HAP-1 (cell line): Measurements from ENCODE around the gene POLR2F.

Source experiments
- DNase-seq, 2 experiments: peaks; one replicate each; pipeline ENCODE4 v3.0.0-alpha.2; 2016 to 2020; ENCODE audit warnings: low spot score in 2 of 2
- H3K27me3 ChIP-seq: fragments of 250-450 bp; sonication (Bioruptor Pico); 2 replicates; pipeline ENCODE4 v1.5.1; 2020; ENCODE audit warnings: low read depth, mild to moderate bottlenecking, moderate library complexity
- H3K36me3 ChIP-seq: fragments of 250-450 bp; sonication (Bioruptor Pico); replicated peaks from 2 replicates; pipeline ENCODE4 v1.5.1; 2020; ENCODE audit warnings: mild to moderate bottlenecking
- H3K4me1 ChIP-seq: fragments of 250-450 bp; sonication (Bioruptor Pico); 2 replicates; pipeline ENCODE4 v1.5.1; 2020; ENCODE audit warnings: mild to moderate bottlenecking
- H3K4me3 ChIP-seq: fragments of 250-450 bp; sonication (Bioruptor Pico); 2 replicates; pipeline ENCODE4 v1.5.1; 2020; ENCODE audit warnings: mild to moderate bottlenecking, moderate library complexity
- H3K9me3 ChIP-seq: fragments of 250-450 bp; sonication (Bioruptor Pico); 2 replicates; pipeline ENCODE4 v1.5.1; 2020; ENCODE audit warnings: mild to moderate bottlenecking, moderate library complexity
- in situ Hi-C: fragments of 300-500 bp; cut with MboI; formaldehyde crosslinking; loops from 3 replicates; pipeline ENCODE4 v1.14.3; 2020; ENCODE audit warnings: low sequenced_read_pairs, inconsistent platforms, mixed read lengths

Gene POLR2F

GRCh38 chr22:38005943-38006342 lies 52.4 kb downstream of the POLR2F start:
- no peak for DNase-seq
- H3K36me3 ChIP-seq: no peaks in the 10 kb centered on the region
- H3K4me3 ChIP-seq: no peak overlapping the region
- in situ Hi-C loops: no loop called here
- H3K4me1 ChIP-seq: no peaks in the 10 kb centered on the region
- no peaks in the 10 kb centered on the region for H3K9me3 ChIP-seq
- no peaks in the 10 kb centered on the region for H3K27me3 ChIP-seq

DNA sequence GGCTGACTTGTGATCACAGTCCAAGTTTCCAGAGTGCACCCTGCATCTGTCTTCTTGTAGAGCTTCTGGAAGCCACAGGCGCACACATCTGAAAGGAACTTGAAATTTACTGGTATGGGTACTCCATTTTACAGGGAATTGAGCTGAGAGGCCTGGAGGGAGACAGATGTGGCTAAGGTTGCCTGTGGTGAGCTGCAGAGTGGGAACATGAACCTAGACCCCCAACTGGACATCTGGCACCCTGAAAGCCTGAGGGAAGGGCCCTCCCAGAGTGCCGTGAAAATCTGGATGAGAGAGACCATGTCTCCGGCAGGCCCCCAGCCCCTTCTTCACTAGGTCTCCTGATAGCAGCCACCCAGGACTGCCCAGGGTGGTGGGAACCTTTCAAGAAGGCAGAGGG lies 53.4 kb downstream of the POLR2F start:
- in situ Hi-C loops: no loop called here
- H3K4me1 ChIP-seq: no peaks in the 10 kb centered on the region
- H3K27me3 ChIP-seq: no peaks in the 10 kb centered on the region
- DNase-seq: no peak
- H3K4me3 ChIP-seq: no peak overlapping the region
- H3K9me3 ChIP-seq: no peaks in the 10 kb centered on the region
- no peaks in the 10 kb centered on the region for H3K36me3 ChIP-seq

GRCh38 chr22:38007330-38007902 lies 53.9 kb downstream of the POLR2F start:
- Histone ChIP-seq H3K4me3 (no peak overlapping the region), H3K36me3 (no peaks in the 10 kb centered on the region), H3K4me1 (no peaks in the 10 kb centered on the region), H3K9me3 (no peaks in the 10 kb centered on the region), H3K27me3 (0 out of 2 replicates have a peak, but pooled peaks cover under 1% of the 10 kb centered on the region)
- in situ Hi-C loops: no loop called here
- no peak for DNase-seq

GRCh38 chr22:38009000-38009806 lies 55.7 kb downstream of the POLR2F start:
- DNase-seq: no peak
- Histone ChIP-seq H3K4me3 (no peak overlapping the region), H3K4me1 (no peaks in the 10 kb centered on the region), H3K9me3 (no peaks in the 10 kb centered on the region), H3K36me3 (no peaks in the 10 kb centered on the region), H3K27me3 (0 out of 2 replicates have a peak, but pooled peaks cover 3% of the 10 kb centered on the region)
- in situ Hi-C loops: no loop called here

DNA sequence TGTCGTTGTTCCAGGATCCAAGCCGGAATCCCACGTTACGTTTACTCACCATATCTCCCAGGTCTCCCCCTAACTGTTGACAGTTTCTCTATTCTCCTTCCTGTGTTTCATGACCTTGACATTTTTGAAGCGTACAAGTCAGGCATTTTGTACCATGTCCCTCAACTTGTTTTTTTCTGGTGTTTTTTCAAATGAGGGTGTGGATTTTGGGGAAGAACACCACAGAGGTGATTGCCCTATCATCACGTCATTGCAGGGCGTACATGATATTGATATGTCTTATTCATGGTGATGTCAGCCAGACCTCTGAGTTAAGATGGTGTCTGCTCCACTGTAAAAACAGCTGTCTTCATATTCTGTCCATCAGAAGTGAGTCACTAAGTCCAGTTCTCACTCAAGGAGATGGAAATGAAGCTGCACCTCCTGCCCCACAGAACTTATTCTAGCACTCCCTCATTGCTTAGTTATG lies 59.1 kb downstream of the POLR2F start:
- H3K4me1 ChIP-seq: no peaks in the 10 kb centered on the region
- no peak for DNase-seq
- no peaks in the 10 kb centered on the region for H3K9me3 ChIP-seq
- in situ Hi-C loops: no loop called here
- H3K27me3 ChIP-seq: 0 out of 2 replicates have a peak, but pooled peaks cover 3% of the 10 kb centered on the region
- H3K36me3 ChIP-seq: no peaks in the 10 kb centered on the region
- no peak overlapping the region for H3K4me3 ChIP-seq

GRCh38 chr22:38014083-38014482 lies 60.6 kb downstream of the POLR2F start:
- no peak overlapping the region for H3K4me3 ChIP-seq
- in situ Hi-C loops: no loop called here
- H3K9me3 ChIP-seq: no peaks in the 10 kb centered on the region
- H3K27me3 ChIP-seq: 0 out of 2 replicates have a peak, but pooled peaks cover 3% of the 10 kb centered on the region
- no peaks in the 10 kb centered on the region for H3K4me1 ChIP-seq
- no peak for DNase-seq
- H3K36me3 ChIP-seq: no peaks in the 10 kb centered on the region

DNA sequence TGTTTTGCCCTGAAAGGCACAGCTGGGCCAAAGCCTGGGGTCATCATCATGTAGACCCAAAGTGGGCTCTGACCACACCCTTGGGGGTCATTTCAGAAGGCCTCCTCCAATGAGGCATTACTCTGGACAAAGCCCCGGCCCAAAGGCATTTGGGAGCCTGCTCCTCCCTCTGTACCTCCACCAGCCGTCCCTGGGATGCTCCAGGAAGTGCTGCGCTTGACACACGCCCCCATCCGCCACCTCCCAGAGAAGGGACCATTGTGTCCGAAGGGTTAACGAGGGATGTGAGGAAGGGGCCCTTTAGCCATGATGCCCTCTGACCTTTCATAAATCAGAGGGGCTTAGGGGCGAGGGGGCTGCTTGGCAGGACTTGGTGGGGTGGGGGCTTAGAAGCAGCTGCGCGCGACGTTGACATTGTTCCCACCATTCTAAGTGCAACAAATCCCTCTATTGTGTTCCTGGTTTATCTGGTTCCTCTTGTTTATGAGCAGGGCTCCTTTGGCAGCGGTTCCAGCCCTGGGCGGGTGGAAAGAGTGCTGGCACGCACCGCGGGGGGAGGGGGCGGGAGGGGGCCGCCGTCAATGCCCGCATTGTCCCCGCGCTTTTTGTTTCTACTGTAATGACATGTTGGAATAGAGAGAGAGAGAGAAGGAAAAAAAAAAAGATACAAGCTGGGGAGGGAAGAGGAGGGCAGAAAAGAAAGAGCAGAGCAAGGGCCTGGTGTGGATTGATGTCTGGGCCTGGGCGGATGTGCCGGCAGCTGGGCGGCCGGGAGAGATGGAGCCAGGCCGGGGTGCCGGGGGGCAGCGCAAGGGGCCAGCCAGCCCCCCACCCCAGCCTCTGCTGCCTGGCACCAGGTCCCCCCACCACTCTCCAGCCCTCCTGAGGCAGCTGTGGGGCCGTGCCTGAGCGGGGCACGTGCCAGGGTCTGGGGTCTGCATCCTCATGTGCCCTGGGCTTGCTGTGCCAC lies 63.0 kb downstream of the POLR2F start:
- no peak overlapping the region for H3K4me3 ChIP-seq
- in situ Hi-C loops: no loop called here
- 0 out of 2 replicates have a peak, but pooled peaks cover 3% of the 10 kb centered on the region for H3K27me3 ChIP-seq
- H3K4me1 ChIP-seq: no peaks in the 10 kb centered on the region
- DNase-seq: peak; percentile 21 to 57
- H3K9me3 ChIP-seq: no peaks in the 10 kb centered on the region
- H3K36me3 ChIP-seq: no peaks in the 10 kb centered on the region

DNA sequence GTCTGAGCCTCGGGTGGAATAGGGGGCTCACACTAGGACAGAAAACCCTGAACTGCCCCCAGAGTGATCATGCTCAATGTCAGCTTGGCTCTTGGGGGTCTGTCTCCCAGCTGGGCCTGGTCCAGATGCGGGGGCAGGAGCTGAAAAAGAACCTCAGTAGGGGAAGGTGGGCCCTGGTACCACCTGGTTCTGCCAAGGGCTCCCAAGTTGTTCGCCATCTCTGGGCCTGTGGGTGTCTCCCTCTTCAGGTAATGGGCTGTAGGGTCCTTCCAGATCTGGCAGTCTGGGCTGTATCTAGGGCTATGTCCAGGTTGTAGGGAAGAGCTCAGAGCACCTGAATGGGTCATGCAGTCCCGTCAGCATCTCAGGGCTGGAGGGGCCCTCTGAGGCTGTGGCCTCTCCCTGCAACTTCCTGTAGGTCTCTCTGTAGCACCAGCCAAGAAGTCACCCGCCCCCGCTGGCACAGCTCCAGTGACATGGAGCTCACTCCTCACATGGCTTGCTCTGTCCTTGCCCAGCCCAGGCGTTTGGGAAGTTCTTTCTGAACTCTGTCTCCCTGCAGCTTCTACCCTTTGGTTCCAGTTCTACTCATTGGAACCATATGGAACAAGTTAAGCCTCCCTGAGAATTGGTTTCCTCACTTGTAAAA lies 63.9 kb downstream of the POLR2F start:
- Histone ChIP-seq H3K4me3 (no peak overlapping the region), H3K27me3 (0 out of 2 replicates have a peak, but pooled peaks cover 2% of the 10 kb centered on the region), H3K36me3 (no peaks in the 10 kb centered on the region), H3K9me3 (no peaks in the 10 kb centered on the region), H3K4me1 (no peaks in the 10 kb centered on the region)
- in situ Hi-C loops: no loop called here
- DNase-seq: no peak

DNA sequence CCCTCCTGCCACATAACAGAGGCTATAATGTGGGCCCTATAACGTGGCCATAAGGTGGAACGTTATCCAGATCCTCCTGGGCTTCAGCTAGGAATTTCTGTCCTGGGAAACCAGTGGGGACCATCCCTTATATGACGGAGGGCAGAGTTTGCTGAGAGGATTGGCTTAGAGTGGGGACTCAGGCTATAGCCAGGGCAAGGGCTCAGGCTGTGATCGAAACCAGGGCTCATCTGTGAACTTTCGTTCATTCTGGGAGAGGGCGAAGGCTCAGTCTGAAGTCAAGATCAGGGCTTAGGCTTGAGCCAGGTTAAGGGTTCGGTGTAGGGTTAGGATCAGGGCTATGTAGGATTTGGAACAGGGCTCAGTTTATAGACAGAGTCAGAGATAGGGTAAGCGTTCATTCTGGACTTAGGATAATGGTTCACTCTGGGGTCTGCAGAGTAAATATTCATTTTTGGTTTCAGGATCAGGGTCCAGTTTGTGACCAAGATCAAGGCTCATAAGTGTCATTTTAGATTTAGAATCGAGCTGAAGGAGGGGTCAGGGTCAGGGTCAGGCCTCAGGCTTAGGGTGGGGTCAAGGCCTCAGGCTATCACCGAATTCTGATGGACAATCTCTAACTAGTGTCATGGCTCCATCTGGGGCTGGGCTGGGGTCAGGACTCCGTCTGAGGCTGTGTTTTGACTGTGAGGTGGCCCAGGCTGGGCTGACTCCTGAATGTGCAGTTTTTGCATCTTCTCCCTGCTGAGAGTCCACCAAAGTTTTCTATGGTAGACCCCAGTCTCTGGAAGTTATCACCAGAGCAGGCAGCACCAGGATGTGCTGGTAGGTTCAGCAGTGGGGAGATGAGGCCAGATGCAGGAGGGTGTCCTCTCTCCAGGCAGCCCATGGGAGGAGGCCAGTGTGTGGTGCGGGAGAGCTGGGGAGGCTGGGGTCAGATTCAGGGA lies 64.7 kb downstream of the POLR2F start:
- H3K4me3 ChIP-seq: no peak overlapping the region

More for the DNA sequence above, 64.7 kb downstream of the POLR2F start:
- in situ Hi-C loops: no loop called here
- Histone ChIP-seq H3K27me3 (no peaks in the 10 kb centered on the region), H3K9me3 (no peaks in the 10 kb centered on the region), H3K4me1 (no peaks in the 10 kb centered on the region), H3K36me3 (no peaks in the 10 kb centered on the region)
- no peak for DNase-seq
